Hematopoietic multipotent progenitor cell treated with erythropoietin and hydrocortisone succinate and interleukin-3 and kit ligand, for 6 days (in vitro differentiated cells): ENCODE measurements around the gene ADAM23.
A peak's percentile ranks its signal among the peaks of the same experiment; 100 is the strongest.

Source experiments
- DNase-seq: peaks from one replicate; pipeline ENCODE4 v3.0.0-alpha.2; 2015

ADAM23 gene

DNA sequence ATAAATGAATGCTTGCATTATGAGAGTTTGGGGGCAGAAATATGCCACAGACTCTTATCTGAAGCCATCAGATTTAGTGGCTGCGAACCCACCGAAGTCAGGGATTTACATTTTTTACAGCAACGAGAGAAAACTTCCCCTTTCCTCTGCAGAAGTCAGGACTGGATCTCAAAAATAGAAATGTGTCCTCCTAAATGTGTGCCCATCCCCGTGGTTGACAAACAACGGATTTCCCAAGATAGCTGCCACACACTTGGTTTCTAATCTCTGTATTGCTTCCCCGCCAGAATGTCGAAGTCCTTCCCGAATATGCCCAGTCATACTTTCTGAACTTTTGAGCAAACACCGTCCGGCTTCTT is 879 bp upstream of the ADAM23 start:
- peak; percentile 34 for DNase-seq

DNA sequence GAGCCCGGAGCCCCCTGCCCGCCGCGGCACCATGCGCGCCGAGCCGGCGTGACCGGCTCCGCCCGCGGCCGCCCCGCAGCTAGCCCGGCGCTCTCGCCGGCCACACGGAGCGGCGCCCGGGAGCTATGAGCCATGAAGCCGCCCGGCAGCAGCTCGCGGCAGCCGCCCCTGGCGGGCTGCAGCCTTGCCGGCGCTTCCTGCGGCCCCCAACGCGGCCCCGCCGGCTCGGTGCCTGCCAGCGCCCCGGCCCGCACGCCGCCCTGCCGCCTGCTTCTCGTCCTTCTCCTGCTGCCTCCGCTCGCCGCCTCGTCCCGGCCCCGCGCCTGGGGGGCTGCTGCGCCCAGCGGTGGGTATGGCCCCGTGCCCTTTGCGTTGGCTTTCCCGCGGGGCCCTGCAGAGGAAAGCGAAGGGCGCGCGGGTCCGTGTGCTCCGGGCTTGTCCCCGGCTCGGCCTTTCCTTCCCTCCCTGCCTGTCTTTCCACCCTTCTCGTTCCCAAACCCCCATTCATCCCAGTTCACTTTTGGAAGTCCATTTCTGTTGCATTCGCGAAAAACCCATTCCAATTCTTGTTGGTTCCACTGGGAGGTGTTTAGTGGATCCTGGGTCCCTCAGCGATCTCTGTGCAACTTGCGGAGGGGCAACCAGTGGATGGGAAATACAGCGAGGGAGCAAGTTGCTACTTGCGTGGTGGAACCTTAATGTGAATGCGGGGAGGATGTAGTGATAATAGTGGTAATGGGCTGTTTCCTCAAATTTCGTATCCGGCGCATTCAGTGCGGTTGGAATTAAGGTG is 599 bp downstream of the ADAM23 start:
- DNase-seq: peak; percentile 24

DNA sequence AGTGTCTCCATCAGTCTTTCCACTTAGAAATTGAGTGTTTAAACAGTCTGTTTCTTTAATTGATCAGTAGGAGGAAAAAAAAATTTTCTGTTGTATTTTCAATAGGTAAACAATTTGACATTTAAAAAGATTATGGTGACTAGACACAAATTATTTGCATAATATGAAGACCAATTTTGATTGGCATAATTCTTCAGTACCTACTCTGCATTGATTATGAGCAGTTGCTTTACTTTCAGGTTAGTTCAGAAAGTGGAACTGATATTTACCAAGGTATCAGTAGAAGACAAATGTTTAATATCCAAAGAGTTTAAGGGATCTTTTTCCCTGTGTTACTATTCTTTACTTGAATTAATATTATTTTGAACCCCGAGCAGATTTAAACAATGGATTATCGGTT is 2.6 kb downstream of the ADAM23 start:
- no peak for DNase-seq

DNA sequence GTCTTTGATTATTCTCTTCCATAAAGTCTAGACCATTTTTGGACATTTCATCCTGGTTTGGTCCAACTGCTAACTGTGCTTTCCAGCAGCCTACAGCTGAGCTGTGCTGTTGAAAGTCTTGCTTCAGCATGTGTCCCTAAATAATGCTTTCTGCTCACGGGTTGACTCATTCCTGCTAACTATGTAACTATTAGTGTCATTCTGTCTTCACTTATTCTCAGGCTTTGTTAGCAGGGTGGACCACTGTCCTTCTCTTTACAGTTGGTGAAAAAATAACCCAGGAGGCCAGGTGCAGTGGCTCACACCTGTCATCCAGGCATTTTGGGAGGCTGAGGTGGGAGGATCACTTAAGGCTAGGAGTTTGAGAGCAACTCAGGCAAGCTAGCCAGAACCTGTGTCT is 8.9 kb downstream of the ADAM23 start:
- no peak for DNase-seq

DNA sequence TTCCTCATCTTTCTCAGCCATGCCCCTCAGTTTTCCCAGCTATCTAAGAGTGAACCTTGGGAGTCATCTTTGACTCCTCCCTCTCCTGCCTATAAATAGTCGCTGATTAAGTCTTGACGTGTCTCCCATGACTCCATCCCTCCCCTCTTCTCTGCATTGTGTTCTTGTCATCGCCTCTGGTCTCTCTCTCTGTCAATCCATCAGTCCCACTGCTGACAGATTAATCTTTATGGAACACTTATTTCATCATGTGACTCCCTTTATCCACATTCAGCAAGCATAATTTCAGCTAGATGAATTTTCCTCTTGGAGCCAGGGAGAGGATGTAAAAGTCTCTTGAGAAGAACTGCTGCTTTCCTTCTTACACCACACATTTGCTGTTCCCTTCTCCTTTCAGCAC is 9.4 kb downstream of the ADAM23 start:
- no peak for DNase-seq

DNA sequence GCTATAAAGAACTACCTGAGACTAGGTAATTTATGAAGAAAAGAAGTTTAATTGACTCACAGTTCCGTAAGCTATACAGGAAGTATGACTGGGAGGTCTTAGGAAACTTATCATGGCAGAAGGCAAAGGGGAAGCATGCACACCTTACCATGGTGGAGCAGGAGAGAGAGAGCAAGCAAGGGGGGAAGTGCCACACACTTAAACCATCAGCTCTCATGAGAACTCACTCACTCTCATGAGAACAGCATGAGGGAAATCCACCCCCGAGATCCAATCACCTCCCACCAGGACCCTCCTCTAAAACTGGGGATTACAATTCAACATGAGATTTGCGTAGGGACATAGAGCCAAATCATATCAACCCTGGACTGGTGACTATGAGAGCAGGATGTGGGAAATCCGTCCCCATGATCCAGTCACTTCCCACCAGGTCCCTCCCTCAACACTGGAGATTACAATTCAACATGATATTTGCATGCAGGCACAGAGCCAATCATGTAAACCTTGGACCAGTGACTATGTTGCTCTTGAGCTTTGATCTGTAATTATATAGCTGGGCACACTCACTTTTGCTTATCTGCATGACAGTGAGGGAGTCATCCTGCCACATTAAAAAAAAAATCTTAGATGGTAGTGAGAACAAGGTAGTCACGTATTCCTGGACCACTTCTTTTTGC is 12.9 kb downstream of the ADAM23 start:
- no peak for DNase-seq

DNA sequence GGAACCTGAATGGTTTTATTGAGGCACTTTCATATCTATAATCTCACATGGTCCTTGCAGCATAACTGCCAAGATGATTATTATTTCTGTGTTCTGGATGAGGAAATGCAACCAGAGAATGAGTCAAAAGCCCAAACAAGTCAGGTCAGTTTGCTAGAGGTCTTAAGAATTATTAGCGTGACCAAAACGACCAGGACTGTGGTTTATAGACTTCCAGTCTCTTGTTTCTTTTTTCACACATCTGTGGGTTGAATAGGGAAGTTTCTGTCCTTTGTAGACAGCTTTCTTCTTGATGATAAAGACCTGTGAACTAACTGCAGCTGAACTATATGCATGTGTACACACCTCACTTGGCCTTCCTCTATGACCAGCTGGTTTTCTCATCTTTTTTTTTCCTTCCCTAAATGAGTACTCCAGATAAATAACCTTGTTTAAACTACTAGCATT is 13.9 kb downstream of the ADAM23 start:
- peak; percentile 28 for DNase-seq

DNA sequence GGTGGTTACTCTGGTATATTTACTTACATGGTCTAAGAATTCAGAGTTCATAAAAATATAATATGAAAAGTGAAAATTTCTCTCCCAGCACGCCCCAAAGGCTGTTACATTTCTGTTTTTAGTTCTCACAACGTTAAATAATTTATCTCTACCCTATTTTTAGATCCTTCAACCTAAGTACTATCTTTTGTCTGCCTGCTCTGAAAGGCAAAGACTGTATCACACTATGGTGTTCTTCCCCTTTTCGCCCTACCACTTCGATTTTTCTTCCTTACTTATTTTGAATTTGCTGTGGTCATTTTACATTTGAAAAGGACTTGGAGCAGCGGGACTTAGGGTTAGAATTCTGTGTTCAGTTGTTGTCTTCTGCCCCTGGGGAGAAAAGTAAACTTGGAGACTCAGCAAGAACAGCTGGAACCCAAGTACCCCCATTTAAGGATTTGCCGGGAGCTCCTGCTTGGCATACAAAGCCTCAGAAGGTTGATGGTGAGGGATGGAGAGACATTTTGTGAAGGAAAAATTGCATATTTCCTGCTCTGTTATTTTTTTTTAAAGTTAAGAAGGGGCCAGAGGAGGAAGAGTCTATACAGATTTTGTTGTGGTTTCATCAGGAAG is 19.0 kb downstream of the ADAM23 start:
- DNase-seq: no peak

DNA sequence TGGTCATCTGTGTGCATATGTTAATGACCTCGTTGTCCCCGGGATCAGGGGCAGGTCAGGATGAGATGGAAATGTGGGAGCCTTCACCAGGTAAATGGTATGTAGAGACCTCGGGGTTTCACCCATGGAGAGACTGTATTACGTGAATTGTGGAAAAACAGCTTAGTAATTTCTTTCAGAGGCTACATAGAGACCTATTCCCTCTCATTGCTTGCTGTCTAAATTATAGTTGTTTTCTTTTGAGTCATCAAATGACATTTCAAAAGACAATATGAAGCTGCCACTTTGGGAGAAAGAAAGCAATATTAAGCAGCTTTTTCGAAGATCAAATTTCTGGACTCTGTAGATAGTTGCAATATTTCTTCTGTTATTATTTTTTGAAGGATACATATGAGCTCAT is 20.4 kb downstream of the ADAM23 start:
- DNase-seq: no peak

DNA sequence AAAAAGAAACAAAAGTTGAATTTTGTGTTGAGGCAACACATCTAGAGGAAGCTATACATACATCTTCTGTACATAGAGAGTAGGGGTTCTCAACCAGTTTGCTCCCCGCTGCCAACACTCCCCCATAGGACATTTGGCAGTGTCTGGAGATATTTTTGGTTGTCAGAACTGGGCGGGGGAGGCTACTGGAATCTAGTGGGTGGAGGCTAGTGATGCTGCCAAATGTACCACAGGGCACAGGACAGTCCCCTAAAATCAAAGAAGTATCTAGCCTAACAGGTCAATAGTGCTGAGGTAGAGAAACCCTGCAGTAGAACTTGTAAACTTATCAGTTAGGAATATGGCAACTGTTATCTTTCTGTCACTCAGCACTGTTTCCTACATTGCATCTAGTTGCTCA is 21.3 kb downstream of the ADAM23 start:
- DNase-seq: no peak

DNA sequence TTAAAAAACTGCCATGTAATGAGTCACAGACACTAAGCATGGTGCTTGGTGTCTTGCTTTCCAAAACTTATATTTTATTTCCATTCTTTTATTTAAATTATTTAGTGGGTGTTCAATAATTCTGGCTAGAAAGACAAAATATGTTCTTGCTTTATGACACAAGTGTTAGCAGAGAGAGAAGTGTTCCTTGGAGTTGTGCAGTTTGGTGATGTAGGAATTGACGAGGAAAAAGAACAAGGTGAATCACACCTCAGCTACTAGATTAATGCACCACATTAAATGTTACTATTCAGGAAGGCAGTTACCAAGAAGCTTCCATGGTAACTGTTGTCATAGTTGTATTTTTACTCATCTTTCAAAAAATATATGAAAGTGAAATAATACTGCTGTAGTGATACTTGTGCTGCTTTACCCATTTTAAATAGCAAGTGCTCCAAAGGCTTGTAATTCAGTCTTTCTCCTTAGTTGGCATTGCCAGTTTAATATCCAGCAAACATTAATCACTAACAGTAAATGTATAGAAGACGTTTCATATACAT is 28.3 kb downstream of the ADAM23 start:
- DNase-seq: no peak

DNA sequence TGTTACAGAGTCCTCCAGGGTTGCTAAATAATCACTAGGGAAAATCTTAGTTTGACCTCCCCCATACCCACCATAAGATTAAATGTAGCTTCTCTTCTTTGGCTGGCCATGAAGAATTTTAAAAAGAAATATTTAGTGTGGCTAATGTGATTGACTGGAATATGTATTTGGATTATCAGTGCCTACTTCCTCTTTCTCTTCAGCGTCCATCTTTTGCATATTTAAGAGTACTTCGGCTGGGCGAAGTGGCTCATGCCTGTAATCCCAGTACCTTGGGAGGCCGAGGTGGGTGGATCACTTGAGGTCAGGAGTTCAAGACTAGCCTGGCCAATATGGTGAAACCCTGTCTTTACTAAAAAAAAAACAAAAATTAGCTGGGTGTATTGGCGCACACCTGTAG is 28.8 kb downstream of the ADAM23 start:
- no peak for DNase-seq

DNA sequence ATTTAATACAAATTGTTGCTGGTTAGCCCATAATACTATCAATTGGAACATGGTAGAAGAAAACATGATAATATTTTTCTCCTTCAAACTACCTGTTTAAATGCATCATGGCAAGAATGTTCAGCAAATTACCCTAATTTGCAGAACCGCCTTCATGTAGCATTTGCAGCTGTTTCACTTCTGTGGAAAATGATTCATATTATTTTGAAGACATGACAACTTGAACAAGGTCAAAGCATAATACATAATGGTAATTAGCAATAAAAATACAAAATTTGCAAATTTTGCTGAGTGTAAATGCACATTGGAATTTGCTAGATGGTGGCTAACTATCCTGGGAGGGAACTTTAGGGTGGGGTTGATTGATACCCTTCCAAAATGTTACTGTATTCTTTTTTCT is 30.8 kb downstream of the ADAM23 start:
- DNase-seq: no peak

DNA sequence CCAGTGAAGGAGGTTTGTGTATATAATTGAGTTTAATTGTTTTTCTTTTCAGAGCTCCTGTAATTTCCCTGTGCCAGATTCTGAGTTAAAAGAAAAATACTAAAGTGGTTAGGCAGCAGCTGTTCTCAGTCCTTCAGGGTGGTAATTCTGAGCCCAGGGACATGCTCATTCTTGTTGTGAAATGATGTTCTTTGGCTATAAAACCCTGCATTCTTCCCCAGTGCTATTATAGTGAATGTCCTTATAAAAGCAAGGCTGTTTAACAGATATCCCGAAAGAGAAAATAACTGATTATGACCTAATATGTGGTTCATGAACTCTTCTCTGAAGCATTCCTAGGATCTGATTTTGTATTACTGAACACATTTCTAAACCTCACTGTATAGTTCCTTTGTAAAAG is 34.0 kb downstream of the ADAM23 start:
- no peak for DNase-seq

DNA sequence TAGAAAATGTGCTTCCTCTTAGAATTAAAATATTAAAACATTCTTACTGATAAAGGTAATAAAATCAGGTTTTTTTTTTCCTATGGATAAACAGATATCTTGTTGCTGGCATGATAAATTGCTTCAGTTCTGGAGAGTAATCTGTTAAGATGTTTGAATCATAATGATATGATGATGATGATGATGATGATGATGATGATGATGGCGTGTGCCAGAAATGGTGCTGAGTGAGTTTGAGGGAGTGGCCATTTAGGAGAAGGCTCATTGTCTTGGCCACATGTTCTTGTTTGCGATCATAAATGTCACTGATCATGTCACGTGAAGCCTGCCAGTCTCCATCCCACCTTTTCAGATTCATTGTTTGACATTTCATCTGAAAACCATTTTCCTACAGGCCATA is 35.0 kb downstream of the ADAM23 start:
- no peak for DNase-seq

DNA sequence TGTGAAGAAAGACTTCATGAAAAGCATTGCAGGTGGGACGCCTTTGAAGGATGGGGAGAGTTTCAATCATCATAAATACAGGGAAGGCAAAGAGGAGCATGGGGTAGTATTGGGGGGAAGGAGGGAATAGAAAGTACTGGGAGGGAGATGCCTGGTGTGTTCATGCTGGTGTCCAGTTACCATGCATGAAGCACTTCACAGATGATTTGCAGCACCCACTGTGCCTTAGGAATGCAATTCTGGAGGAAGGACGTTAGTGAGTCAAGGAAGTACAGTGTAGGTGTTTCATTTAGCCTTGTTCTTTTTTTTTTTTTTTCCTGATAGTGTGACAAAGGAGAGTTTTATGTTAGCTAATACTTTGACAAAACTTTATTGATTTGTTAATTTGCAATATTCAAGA is 36.8 kb downstream of the ADAM23 start:
- DNase-seq: no peak

DNA sequence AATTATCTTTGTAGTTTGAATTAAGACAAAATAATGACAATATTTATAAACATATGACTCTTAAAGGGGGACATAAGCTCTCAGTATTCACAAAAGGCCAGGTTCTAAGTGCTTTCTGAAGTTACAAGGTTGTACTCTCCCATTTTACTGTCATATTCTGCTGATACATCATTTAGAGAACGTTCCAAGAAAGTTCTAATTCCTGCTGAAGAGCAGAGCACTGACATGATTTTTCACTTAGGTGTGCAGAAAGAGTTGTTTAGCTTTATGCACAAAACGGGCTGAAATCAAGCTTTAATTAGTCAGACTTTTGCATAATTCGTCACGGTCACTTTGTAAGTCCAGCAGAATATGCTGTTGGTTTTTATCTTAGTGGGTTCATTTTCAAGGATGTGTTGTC is 37.3 kb downstream of the ADAM23 start:
- no peak for DNase-seq

DNA sequence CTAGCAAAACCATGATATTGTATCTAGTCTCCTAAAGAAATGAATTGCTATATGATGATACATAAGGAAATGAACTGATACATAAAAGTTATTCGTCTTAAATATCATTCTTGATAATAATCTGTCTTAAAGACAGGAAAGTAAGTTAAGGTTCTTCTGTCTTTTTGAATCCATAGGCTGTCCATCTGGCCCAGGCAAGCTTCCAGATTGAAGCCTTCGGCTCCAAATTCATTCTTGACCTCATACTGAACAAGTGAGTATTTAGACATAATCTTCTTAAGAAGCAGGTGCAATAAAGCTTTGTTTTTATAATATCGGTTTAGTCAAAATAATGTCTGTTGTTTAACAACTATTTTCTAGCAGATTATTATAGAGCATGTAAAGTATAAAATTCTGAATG is 37.7 kb downstream of the ADAM23 start:
- no peak for DNase-seq

DNA sequence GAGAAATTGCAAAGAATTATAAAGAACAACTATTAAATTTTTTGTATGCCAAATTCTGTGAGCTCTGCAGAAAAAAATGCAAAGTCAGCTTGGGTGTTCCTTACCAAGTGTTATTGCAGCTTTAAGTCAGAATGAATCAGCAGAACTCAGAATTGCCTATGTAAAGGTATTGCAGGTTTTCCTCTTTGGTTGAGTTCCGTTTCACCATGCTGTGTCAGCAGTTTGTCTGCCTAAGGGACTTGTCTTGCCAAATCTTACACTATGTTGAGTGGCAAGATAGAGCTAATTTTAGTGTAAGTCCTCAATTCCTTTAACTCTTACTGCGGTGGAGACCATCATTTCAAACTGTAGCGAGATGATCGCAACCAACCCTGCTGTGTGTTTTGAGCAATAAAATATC is 38.8 kb downstream of the ADAM23 start:
- peak; percentile 54 for DNase-seq

DNA sequence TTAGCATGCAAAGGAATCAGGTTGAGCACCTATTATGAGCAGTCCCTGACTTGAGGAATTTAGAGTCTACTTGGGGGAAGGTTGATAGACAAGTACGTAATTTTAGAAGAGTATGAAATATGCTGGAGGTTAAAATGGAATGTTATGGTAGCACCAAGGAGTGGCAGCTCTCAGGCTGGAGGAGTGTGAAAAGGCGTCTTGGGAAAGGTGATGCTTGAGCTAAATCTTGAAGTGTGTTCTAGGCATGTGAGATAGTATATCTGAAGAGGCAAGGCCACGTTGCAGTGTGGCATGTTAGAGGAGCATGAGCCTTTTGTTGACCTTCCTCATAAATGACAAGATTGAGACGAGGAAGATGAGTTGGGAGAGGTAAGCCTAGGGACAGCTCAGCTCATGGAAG is 39.3 kb downstream of the ADAM23 start:
- DNase-seq: no peak

DNA sequence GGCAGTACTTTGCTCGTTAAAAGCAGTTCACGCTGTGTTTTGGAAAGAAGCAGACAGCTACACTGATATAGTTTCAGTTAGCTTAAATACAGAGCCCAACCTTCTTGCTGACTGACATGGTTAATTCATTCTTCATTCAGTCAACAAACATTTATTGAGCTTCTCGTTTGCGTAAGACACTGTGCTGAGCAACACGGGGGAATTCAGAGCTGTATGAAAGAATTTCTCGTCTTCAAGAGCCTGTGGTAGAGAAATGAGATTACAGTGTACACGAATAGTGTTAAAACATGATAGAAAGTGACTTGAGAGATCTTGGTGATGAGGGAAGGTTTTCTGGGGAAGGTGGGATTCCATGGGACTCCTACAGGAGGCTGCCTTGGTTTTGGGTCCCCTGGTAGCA is 44.7 kb downstream of the ADAM23 start:
- DNase-seq: no peak

DNA sequence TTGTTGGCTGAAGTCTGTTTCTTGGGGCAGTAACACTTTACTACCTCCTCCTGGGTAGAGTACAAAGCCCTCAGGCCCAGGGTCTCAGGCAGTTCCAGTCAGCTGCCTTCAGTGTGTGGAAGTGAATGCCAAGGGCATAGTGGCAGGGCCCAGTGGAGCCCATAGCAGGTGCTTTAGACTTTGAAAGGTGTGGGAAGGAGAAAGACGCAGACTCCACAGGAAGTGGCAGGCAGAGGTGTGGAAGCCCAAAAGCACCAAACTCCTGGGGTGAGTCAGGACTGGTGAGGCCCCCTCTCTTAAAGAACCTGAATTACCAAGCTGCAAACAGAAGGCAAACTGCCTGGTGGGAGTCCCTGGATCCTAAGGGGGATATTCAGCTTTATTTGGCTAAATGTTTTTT is 45.3 kb downstream of the ADAM23 start:
- DNase-seq: no peak

DNA sequence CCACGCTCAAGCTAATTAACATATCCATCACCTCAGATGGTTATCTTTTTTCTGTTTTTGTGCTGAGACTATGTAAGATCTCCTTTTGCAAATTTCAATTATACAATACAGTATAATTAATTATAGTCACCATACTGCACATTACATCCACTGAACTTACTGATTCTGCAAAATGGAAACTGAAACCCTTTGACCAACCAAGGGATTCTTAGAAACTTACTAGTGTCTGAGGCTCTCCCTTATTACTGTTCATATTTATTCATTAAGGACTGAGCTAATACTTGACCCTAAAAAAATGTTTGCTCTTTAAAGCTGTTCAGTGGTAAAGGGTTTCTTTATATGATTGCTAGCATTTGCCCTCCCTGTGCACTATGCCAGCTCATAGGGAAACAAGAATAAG is 50.7 kb downstream of the ADAM23 start:
- no peak for DNase-seq

DNA sequence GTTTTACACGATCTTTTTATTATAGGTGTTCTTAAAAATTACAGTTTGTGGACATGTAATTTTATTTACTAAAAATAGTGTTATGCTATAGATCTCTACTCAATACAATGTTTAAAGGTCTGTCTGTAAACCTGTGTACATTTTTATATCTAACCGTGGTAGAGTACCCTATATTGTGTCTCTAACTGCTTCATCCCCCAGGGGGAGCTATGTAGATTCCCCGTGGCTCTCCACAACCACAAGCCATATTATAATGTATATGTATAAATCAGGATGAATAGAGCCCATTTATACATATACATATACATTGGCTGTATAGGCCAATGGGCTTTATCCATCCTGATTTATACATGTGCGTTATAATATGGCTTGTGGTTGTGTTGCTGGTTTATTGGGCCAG is 59.4 kb downstream of the ADAM23 start:
- DNase-seq: no peak
